ENCODE data around the gene IL20.

Gene IL20

DNA sequence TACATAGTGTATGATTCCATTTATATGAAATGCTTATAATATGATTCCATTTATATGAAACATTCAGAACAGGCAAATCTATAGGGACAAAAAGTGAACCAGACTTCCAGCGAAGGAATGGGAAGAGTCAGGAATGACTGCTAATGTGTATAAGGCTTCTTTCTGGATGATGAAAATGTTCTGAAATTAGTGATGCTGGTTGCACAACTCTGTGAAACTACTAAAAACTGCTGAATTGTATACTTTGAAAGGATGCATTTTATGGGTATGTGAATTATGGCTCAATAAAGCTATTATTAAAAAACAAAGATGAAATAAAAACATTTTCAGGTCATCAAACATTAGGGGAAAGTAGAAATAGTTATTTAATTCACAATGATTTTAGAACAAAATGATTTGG is 17.7 kb downstream of the IL20 start:
- Histone ChIP-seq H2AFZ (ENCODE audit: low read length) (no peak overlapping the region), H3K79me2 (ENCODE audit: low read length) (no peaks in the 10 kb centered on the region), H3K9me2 (replicated peaks; ENCODE audit: insufficient read depth, low read length) (no peaks in the 10 kb centered on the region), H4K20me1 (ENCODE audit: insufficient read depth, low read length) (no peaks in the 10 kb centered on the region), H3K36me3 (replicated peaks; ENCODE audit: insufficient read depth, low read length) (no peaks in the 10 kb centered on the region), H3K4me1 (ENCODE audit: low read length) (peaks cover under 1% of the 10 kb centered on the region; the same call in 1 of the 2 replicates), H3K9me3 (replicated peaks; ENCODE audit: insufficient read depth, low read length) (no peaks in the 10 kb centered on the region), H3K27me3 (replicated peaks; ENCODE audit: insufficient read depth, low read length) (peaks cover 4% of the 10 kb centered on the region; the same call in 1 of the 2 replicates), H3K4me2 (ENCODE audit: low read depth, low read length) (no peak overlapping the region), H3F3A (ENCODE audit: insufficient read depth, low read length) (peaks cover under 1% of the 10 kb centered on the region; the same call in 1 of the 2 replicates), H3K9ac (ENCODE audit: low read length) (no peak overlapping the region), H3K4me3 (ENCODE audit: low read length) (no peak overlapping the region), H3K27ac (ENCODE audit: low read length) (no peak overlapping the region)
- DNase-seq, result no peak
- no peak for TF ChIP-seq EZH2phosphoT487 (IDR thresholded peaks at IDR 0.05; ENCODE audit: low read length)
- no peak for TF ChIP-seq EZH2 (optimal IDR thresholded peaks at IDR 0.05; ENCODE audit: low read depth, low read length)
- TF ChIP-seq, protein P1, sequence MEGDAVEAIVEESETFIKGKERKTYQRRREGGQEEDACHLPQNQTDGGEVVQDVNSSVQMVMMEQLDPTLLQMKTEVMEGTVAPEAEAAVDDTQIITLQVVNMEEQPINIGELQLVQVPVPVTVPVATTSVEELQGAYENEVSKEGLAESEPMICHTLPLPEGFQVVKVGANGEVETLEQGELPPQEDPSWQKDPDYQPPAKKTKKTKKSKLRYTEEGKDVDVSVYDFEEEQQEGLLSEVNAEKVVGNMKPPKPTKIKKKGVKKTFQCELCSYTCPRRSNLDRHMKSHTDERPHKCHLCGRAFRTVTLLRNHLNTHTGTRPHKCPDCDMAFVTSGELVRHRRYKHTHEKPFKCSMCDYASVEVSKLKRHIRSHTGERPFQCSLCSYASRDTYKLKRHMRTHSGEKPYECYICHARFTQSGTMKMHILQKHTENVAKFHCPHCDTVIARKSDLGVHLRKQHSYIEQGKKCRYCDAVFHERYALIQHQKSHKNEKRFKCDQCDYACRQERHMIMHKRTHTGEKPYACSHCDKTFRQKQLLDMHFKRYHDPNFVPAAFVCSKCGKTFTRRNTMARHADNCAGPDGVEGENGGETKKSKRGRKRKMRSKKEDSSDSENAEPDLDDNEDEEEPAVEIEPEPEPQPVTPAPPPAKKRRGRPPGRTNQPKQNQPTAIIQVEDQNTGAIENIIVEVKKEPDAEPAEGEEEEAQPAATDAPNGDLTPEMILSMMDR (IDR thresholded peaks at IDR 0.05; ENCODE audit: low read length), result no peak

DNA sequence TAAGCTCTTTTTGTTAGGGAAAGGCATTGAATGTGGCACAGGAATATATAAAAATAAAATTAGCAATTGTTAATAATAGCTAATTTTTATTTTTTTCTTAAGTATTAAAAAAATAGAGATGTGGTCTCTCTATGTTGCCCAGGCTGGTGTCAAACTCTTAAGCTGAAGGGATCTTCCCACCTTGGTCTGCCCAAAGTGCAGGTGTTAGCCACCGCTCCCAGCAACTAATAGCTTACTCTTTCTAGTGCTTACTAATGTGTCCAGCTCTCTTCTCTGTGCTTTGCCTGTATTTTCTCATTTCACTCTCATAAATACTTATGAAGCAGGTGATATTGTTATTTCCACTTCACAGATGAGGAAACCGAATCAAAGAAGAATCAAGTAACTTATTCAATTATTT is 18.5 kb downstream of the IL20 start:
- H2AFZ ChIP-seq (ENCODE audit: low read length), result no peak overlapping the region
- no peaks in the 10 kb centered on the region for H3K36me3 ChIP-seq (replicated peaks; ENCODE audit: insufficient read depth, low read length)
- no peak overlapping the region for H3K4me3 ChIP-seq (ENCODE audit: low read length)
- H3K79me2 ChIP-seq (ENCODE audit: low read length), result no peaks in the 10 kb centered on the region
- no peak overlapping the region for H3K27ac ChIP-seq (ENCODE audit: low read length)
- no peak overlapping the region for H3K4me2 ChIP-seq (ENCODE audit: low read depth, low read length)
- no peaks in the 10 kb centered on the region for H3K9me3 ChIP-seq (replicated peaks; ENCODE audit: insufficient read depth, low read length)
- H3K9ac ChIP-seq (ENCODE audit: low read length), result no peak overlapping the region
- H3K4me1 ChIP-seq (ENCODE audit: low read length), result peaks cover 5% of the 10 kb centered on the region; the same call in 1 of the 2 replicates
- H4K20me1 ChIP-seq (ENCODE audit: insufficient read depth, low read length), result no peaks in the 10 kb centered on the region
- no peak for TF ChIP-seq EZH2 (optimal IDR thresholded peaks at IDR 0.05; ENCODE audit: low read depth, low read length)
- TF ChIP-seq, protein P1 (IDR thresholded peaks at IDR 0.05; ENCODE audit: low read length), result no peak
- no peak for TF ChIP-seq EZH2phosphoT487 (IDR thresholded peaks at IDR 0.05; ENCODE audit: low read length)
- DNase-seq, result no peak
- peaks cover 5% of the 10 kb centered on the region; the same call in 1 of the 2 replicates for H3F3A ChIP-seq (ENCODE audit: insufficient read depth, low read length)
- peaks cover 4% of the 10 kb centered on the region; the same call in 1 of the 2 replicates for H3K27me3 ChIP-seq (replicated peaks; ENCODE audit: insufficient read depth, low read length)
- no peaks in the 10 kb centered on the region for H3K9me2 ChIP-seq (replicated peaks; ENCODE audit: insufficient read depth, low read length)

DNA sequence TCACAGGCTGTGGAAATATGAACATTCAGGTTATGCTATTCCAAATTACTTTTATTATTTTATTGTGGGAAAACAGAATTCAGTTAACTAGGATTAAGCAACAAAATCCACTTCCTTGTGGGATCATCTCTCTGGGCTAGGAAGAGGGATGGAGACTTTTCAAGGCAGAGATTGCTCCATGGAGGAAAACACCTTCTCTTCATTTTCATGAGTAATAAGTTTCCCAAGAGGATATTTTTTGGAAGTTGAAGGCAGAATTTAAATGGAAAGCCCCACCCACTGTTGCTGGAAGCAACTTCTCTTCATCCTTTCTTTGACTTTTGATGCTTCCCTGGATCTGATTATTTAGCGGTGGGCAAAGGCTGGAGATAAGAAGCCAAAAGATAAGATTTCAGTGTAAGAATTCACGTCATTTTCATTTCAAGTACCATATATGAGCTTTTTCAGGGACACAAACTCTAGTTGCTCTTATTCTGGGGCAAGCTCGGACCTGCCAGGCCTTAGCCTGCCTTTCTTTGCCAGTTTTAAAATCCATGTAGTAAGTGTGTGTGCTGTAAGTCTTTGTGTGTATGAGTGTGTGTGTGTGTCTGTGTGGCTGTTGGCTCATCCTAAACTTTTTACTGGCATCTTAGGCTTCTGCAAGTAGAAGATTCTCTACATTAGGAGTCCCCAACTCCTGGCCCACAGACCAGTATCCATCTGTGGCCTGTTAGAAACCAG is 20.1 kb downstream of the IL20 start:
- no peaks in the 10 kb centered on the region for H3K36me3 ChIP-seq (replicated peaks; ENCODE audit: insufficient read depth, low read length)
- peaks cover 5% of the 10 kb centered on the region; the same call in 1 of the 2 replicates for H3F3A ChIP-seq (ENCODE audit: insufficient read depth, low read length)
- TF ChIP-seq EZH2 (optimal IDR thresholded peaks at IDR 0.05; ENCODE audit: low read depth, low read length) (no peak), EZH2phosphoT487 (IDR thresholded peaks at IDR 0.05; ENCODE audit: low read length) (no peak)
- TF ChIP-seq, protein P1 (IDR thresholded peaks at IDR 0.05; ENCODE audit: low read length), result no peak
- no peak overlapping the region for H3K27ac ChIP-seq (ENCODE audit: low read length)
- H3K9ac ChIP-seq (ENCODE audit: low read length), result no peak overlapping the region
- H2AFZ ChIP-seq (ENCODE audit: low read length), result no peak overlapping the region
- H3K79me2 ChIP-seq (ENCODE audit: low read length), result no peaks in the 10 kb centered on the region
- H3K4me3 ChIP-seq (ENCODE audit: low read length), result no peak overlapping the region
- peaks cover 7% of the 10 kb centered on the region; the same call in 1 of the 2 replicates for H3K4me1 ChIP-seq (ENCODE audit: low read length)
- no peaks in the 10 kb centered on the region for H3K9me3 ChIP-seq (replicated peaks; ENCODE audit: insufficient read depth, low read length)
- H3K9me2 ChIP-seq (replicated peaks; ENCODE audit: insufficient read depth, low read length), result no peaks in the 10 kb centered on the region
- peaks cover 4% of the 10 kb centered on the region; the same call in 1 of the 2 replicates for H3K27me3 ChIP-seq (replicated peaks; ENCODE audit: insufficient read depth, low read length)
- H3K4me2 ChIP-seq (ENCODE audit: low read depth, low read length), result no peak overlapping the region
- no peaks in the 10 kb centered on the region for H4K20me1 ChIP-seq (ENCODE audit: insufficient read depth, low read length)
- no peak for DNase-seq

Data from MM.1S (cell line).